HUES6 (cell line): Measurements from ENCODE around the gene WWOX.

Source experiments
- H3K27ac ChIP-seq: 2 replicates; pipeline ENCODE4 v1.7.0; 2013; ENCODE audit warnings: low read depth, mild to moderate bottlenecking, low read length, inconsistent platforms
- H3K27me3 ChIP-seq: 2 replicates; pipeline ENCODE4 v1.6.1; 2013; ENCODE audit warnings: low read length; ENCODE audit not compliant: control insufficient read depth, insufficient read depth
- H3K36me3 ChIP-seq: 2 replicates; pipeline ENCODE4 v1.6.1; 2013; ENCODE audit warnings: low read length; ENCODE audit not compliant: control insufficient read depth, insufficient read depth
- H3K4me1 ChIP-seq: 2 replicates; pipeline ENCODE4 v1.6.1; 2013; ENCODE audit warnings: low read length; ENCODE audit not compliant: control insufficient read depth, insufficient read depth
- H3K4me3 ChIP-seq: 2 replicates; pipeline ENCODE4 v1.5.1; 2013; ENCODE audit warnings: low read depth, low read length
- H3K9ac ChIP-seq: one replicate; pipeline ENCODE4 v1.6.1; 2013; ENCODE audit warnings: mild to moderate bottlenecking, low read length
- H3K9me3 ChIP-seq: 2 replicates; pipeline ENCODE4 v1.6.1; 2013; ENCODE audit warnings: low read depth, low read length; ENCODE audit not compliant: control insufficient read depth, insufficient read depth

WWOX gene

GRCh38 chr16:79062336-79062735 is 962.9 kb downstream of the WWOX start:
- no peak overlapping the region for H3K4me3 ChIP-seq
- H3K4me1 ChIP-seq, result peaks cover 9% of the 10 kb centered on the region
- no peak overlapping the region for H3K27ac ChIP-seq
- H3K9ac ChIP-seq, result no peak overlapping the region
- no peaks in the 10 kb centered on the region for H3K36me3 ChIP-seq
- no peaks in the 10 kb centered on the region for H3K27me3 ChIP-seq
- H3K9me3 ChIP-seq, result no peaks in the 10 kb centered on the region

- H3K4me3 ChIP-seq, result no peak overlapping the region
- no peak overlapping the region for H3K9ac ChIP-seq
- peaks cover 9% of the 10 kb centered on the region for H3K4me1 ChIP-seq
- H3K27ac ChIP-seq, result no peak overlapping the region
- no peaks in the 10 kb centered on the region for H3K9me3 ChIP-seq
- no peaks in the 10 kb centered on the region for H3K27me3 ChIP-seq
- H3K36me3 ChIP-seq, result no peaks in the 10 kb centered on the region
Measured at GRCh38 chr16:79062821-79063220, 963.4 kb downstream of the WWOX start.

GRCh38 chr16:79064256-79064972 is 965.0 kb downstream of the WWOX start:
- Histone ChIP-seq H3K9me3 (no peaks in the 10 kb centered on the region), H3K27me3 (no peaks in the 10 kb centered on the region), H3K4me3 (no peak overlapping the region)

GRCh38 chr16:79066561-79066960 is 967.1 kb downstream of the WWOX start:
- no peaks in the 10 kb centered on the region for H3K36me3 ChIP-seq
- no peaks in the 10 kb centered on the region for H3K27me3 ChIP-seq
- H3K9me3 ChIP-seq, result no peaks in the 10 kb centered on the region
- no peak overlapping the region for H3K9ac ChIP-seq
- H3K4me1 ChIP-seq, result peaks cover 9% of the 10 kb centered on the region
- H3K27ac ChIP-seq, result no peak overlapping the region
- no peak overlapping the region for H3K4me3 ChIP-seq

More at GRCh38 chr16:79064256-79064972, 965.0 kb downstream of the WWOX start:
- Histone ChIP-seq H3K4me1 (peaks cover 9% of the 10 kb centered on the region), H3K27ac (no peak overlapping the region), H3K9ac (no peak overlapping the region), H3K36me3 (no peaks in the 10 kb centered on the region)

GRCh38 chr16:79067600-79067999 is 968.1 kb downstream of the WWOX start:
- H3K4me3 ChIP-seq, result no peak overlapping the region
- H3K9ac ChIP-seq, result no peak overlapping the region
- H3K27ac ChIP-seq, result no peak overlapping the region
- no peaks in the 10 kb centered on the region for H3K4me1 ChIP-seq
- no peaks in the 10 kb centered on the region for H3K9me3 ChIP-seq
- no peaks in the 10 kb centered on the region for H3K27me3 ChIP-seq
- H3K36me3 ChIP-seq, result no peaks in the 10 kb centered on the region

- Histone ChIP-seq H3K36me3 (no peaks in the 10 kb centered on the region), H3K27ac (no peak overlapping the region), H3K4me1 (no peaks in the 10 kb centered on the region), H3K27me3 (no peaks in the 10 kb centered on the region), H3K4me3 (no peak overlapping the region), H3K9me3 (no peaks in the 10 kb centered on the region), H3K9ac (no peak overlapping the region)
Measured at GRCh38 chr16:79069121-79069520, 969.7 kb downstream of the WWOX start.

- no peak overlapping the region for H3K9ac ChIP-seq
- H3K4me3 ChIP-seq, result no peak overlapping the region
- H3K36me3 ChIP-seq, result no peaks in the 10 kb centered on the region
- 0 out of 2 replicates have a peak, but pooled peaks cover 2% of the 10 kb centered on the region for H3K4me1 ChIP-seq
- H3K27ac ChIP-seq, result no peak overlapping the region
- no peaks in the 10 kb centered on the region for H3K9me3 ChIP-seq
- H3K27me3 ChIP-seq, result no peaks in the 10 kb centered on the region
Measured at GRCh38 chr16:79069633-79070032, 970.2 kb downstream of the WWOX start.

- H3K4me3 ChIP-seq, result no peak overlapping the region
- no peak overlapping the region for H3K9ac ChIP-seq
- H3K9me3 ChIP-seq, result no peaks in the 10 kb centered on the region
- H3K27ac ChIP-seq, result no peak overlapping the region
- H3K4me1 ChIP-seq, result peaks cover 9% of the 10 kb centered on the region; the same call in 1 of the 2 replicates
- no peaks in the 10 kb centered on the region for H3K36me3 ChIP-seq
- no peaks in the 10 kb centered on the region for H3K27me3 ChIP-seq
Measured at GRCh38 chr16:79071424-79071823, 972.0 kb downstream of the WWOX start.

- H3K9me3 ChIP-seq, result no peaks in the 10 kb centered on the region
- no peaks in the 10 kb centered on the region for H3K36me3 ChIP-seq
- H3K4me1 ChIP-seq, result peaks cover 15% of the 10 kb centered on the region
- H3K9ac ChIP-seq, result no peak overlapping the region
- no peak overlapping the region for H3K4me3 ChIP-seq
- H3K27ac ChIP-seq, result no peak overlapping the region
- H3K27me3 ChIP-seq, result no peaks in the 10 kb centered on the region
Measured at GRCh38 chr16:79072517-79072916, 973.1 kb downstream of the WWOX start.

GRCh38 chr16:79073566-79073965 is 974.1 kb downstream of the WWOX start:
- H3K36me3 ChIP-seq, result no peaks in the 10 kb centered on the region
- H3K9me3 ChIP-seq, result no peaks in the 10 kb centered on the region
- no peak overlapping the region for H3K4me3 ChIP-seq
- H3K9ac ChIP-seq, result no peak overlapping the region
- no peak overlapping the region for H3K27ac ChIP-seq
- peaks cover 18% of the 10 kb centered on the region for H3K4me1 ChIP-seq
- H3K27me3 ChIP-seq, result no peaks in the 10 kb centered on the region

- Histone ChIP-seq H3K27ac (no peak overlapping the region), H3K27me3 (no peaks in the 10 kb centered on the region), H3K4me3 (no peak overlapping the region), H3K9ac (no peak overlapping the region), H3K4me1 (peaks cover 18% of the 10 kb centered on the region), H3K36me3 (no peaks in the 10 kb centered on the region), H3K9me3 (no peaks in the 10 kb centered on the region)
Measured at GRCh38 chr16:79074541-79074940, 975.1 kb downstream of the WWOX start.
